ENCODE results near the gene KLHL29. TPM values are rescaled to one million over a fixed set of nuclear protein-coding genes. Genes with fewer than 3 reads are reported as not detected.

The KLHL29 gene
- total and polyA plus RNA-seq, 10 of the 15 experiments (the other 5 are each of a cell fraction or from before 2014, with no cell fraction given) = 1.4 to 19.5 (median 6.1) TPM

- Histone ChIP-seq H3K4me3 (no peak overlapping the region), H3K36me3 (ENCODE audit: control insufficient read depth in 2 of 2, insufficient read depth in 2 of 2, low read length in 1 of 2) (peaks cover 0 to 2% of the 10 kb centered on the region in 2 experiments; a peak in 2 of 4 replicates), H3K4me1 (ENCODE audit: control insufficient read depth, insufficient read depth, low read length) (no peaks in the 10 kb centered on the region), H2AFZ (ENCODE audit: control insufficient read depth, low read depth, low read length) (no peak overlapping the region), H3K27me3 (replicated peaks in 1 of 2; ENCODE audit: control insufficient read depth in 2 of 2, insufficient read depth in 2 of 2, low read length in 1 of 2) (no peaks in the 10 kb centered on the region), H3K27ac (ENCODE audit: control insufficient read depth, insufficient read depth) (no peak overlapping the region), H3K9ac (ENCODE audit: control insufficient read depth, insufficient read depth, low read length) (no peak overlapping the region), H3K79me2 (ENCODE audit: control insufficient read depth, insufficient read depth, low read length) (no peaks in the 10 kb centered on the region), H4K20me1 (ENCODE audit: control insufficient read depth, insufficient read depth) (no peaks in the 10 kb centered on the region), H3K4me2 (ENCODE audit: control insufficient read depth, insufficient read depth) (no peak overlapping the region), H3K9me3 (replicated peaks; ENCODE audit: control insufficient read depth, insufficient read depth, low read length) (no peaks in the 10 kb centered on the region)
- 32% methylated on average over 5 of the region's 9 CpGs for WGBS (ENCODE audit: insufficient coverage, insufficient replicate concordance, low lambda C conversion rate, missing lambda C conversion rate)
- ChIA-PET RAD21 (ENCODE audit: unreplicated experiment) (no interaction called here), CTCF (no interaction called here), SMC1A (ENCODE audit: uncharacterized antibody, unreplicated experiment) (no interaction called here), POLR2A (no interaction called here)
- BruUV-seq (replicated peaks) = no TSS peak
- DNase-seq (ENCODE audit: low read depth, low spot score) = no peak
- intact Hi-C loops (cut with micrococcal nuclease; ENCODE audit: unreplicated experiment) (no loop called here), in situ Hi-C loops (cut with MboI) (no loop called here)
- ATAC-seq = peak; percentile 55; the same call in 2 of the 3 replicates
- TF ChIP-seq JUNB (IDR thresholded peaks at IDR 0.05) = no peak
- TF ChIP-seq ZBTB40 (IDR thresholded peaks at IDR 0.05; ENCODE audit: borderline replicate concordance) = no peak
- TF ChIP-seq CTCF (IDR thresholded peaks at IDR 0.05 in 2 of 3, conservative IDR thresholded peaks at IDR 0.05 in 1 of 3; ENCODE audit: control insufficient read depth in 2 of 3, extremely low read depth in 1 of 3, insufficient read depth in 1 of 3, low read depth in 3 of 3, low read length in 3 of 3) = peak in 2 of 3 experiments; percentile 27 to 30; a peak in 2 of 6 replicates
- TF ChIP-seq POLR2A (IDR thresholded peaks at IDR 0.05; ENCODE audit: low read depth, low read length) = no peak
- no peak for FAIRE-seq
These were observed 120.4 kb downstream of the KLHL29 start for GRCh38 chr2:23505218-23505983.
